Measurements from ENCODE around the gene GDPD4. TPM values are rescaled to one million over a fixed set of nuclear protein-coding genes. Genes with fewer than 3 reads are reported as not detected.

The GDPD4 gene
- total RNA-seq, 4 donors from 2014 or later: not detected

- H3K36me3 ChIP-seq: no peaks in the 10 kb centered on the region
- 92% methylated on average over 7 of the region's 11 CpGs for WGBS
- H3K4me3 ChIP-seq: no peak overlapping the region
- no peak overlapping the region for H3K27ac ChIP-seq (replicated peaks in 1 of 4)
- H3K4me1 ChIP-seq: no peaks in the 10 kb centered on the region
- H3K27me3 ChIP-seq: no peaks in the 10 kb centered on the region
- no peaks in the 10 kb centered on the region for H3K9me3 ChIP-seq
- intact Hi-C loops (cut with DNase I): no loop called here
- no peak for DNase-seq (ENCODE audit: extremely low spot score)
- TF ChIP-seq POLR2AphosphoS5 (IDR thresholded peaks at IDR 0.05): no peak
- no peak for TF ChIP-seq POLR2A (IDR thresholded peaks at IDR 0.05; ENCODE audit: low read depth)
- TF ChIP-seq EP300 (IDR thresholded peaks at IDR 0.05): no peak
- no peak for TF ChIP-seq CTCF (IDR thresholded peaks at IDR 0.05)
These were observed 121.1 kb downstream of the GDPD4 start for GRCh38 chr11:77180346-77180745.

GRCh38 chr11:77179681-77180080 is 121.8 kb downstream of the GDPD4 start:
- 100% methylated on average over 2 of the region's 19 CpGs for WGBS
- no peak for TF ChIP-seq CTCF (IDR thresholded peaks at IDR 0.05)
- TF ChIP-seq POLR2AphosphoS5 (IDR thresholded peaks at IDR 0.05): no peak
- no peak for TF ChIP-seq POLR2A (IDR thresholded peaks at IDR 0.05; ENCODE audit: low read depth)
- no peak for TF ChIP-seq EP300 (IDR thresholded peaks at IDR 0.05)
- Histone ChIP-seq H3K9me3 (no peaks in the 10 kb centered on the region), H3K36me3 (no peaks in the 10 kb centered on the region), H3K27ac (replicated peaks in 1 of 4) (no peak overlapping the region), H3K4me3 (no peak overlapping the region), H3K27me3 (no peaks in the 10 kb centered on the region), H3K4me1 (no peaks in the 10 kb centered on the region)
- no peak for DNase-seq (ENCODE audit: extremely low spot score)
- intact Hi-C loops (cut with DNase I): no loop called here

- Histone ChIP-seq H3K9me3 (no peaks in the 10 kb centered on the region), H3K4me1 (no peaks in the 10 kb centered on the region), H3K4me3 (no peak overlapping the region), H3K27me3 (no peaks in the 10 kb centered on the region), H3K27ac (replicated peaks in 1 of 4) (no peak overlapping the region), H3K36me3 (no peaks in the 10 kb centered on the region)
- WGBS: 92% methylated on average over 2 of the region's 5 CpGs
- TF ChIP-seq EP300 (IDR thresholded peaks at IDR 0.05): no peak
- TF ChIP-seq CTCF (IDR thresholded peaks at IDR 0.05): no peak
- no peak for TF ChIP-seq POLR2A (IDR thresholded peaks at IDR 0.05; ENCODE audit: low read depth)
- TF ChIP-seq POLR2AphosphoS5 (IDR thresholded peaks at IDR 0.05): no peak
- no peak for DNase-seq (ENCODE audit: extremely low spot score)
- intact Hi-C loops (cut with DNase I): no loop called here
These were observed 122.4 kb downstream of the GDPD4 start for GRCh38 chr11:77179048-77179447.

- no peak for TF ChIP-seq POLR2AphosphoS5 (IDR thresholded peaks at IDR 0.05)
- no peak for TF ChIP-seq EP300 (IDR thresholded peaks at IDR 0.05)
- TF ChIP-seq CTCF (IDR thresholded peaks at IDR 0.05): no peak
- Histone ChIP-seq H3K27ac (replicated peaks in 1 of 4) (no peak overlapping the region), H3K27me3 (no peaks in the 10 kb centered on the region), H3K9me3 (no peaks in the 10 kb centered on the region), H3K4me1 (no peaks in the 10 kb centered on the region), H3K36me3 (no peaks in the 10 kb centered on the region), H3K4me3 (no peak overlapping the region)
- intact Hi-C loops (cut with DNase I): no loop called here
- DNase-seq (ENCODE audit: extremely low spot score): no peak
- WGBS: 91% methylated on average over 4 of the region's 4 CpGs
These were observed 123.3 kb downstream of the GDPD4 start for GRCh38 chr11:77178150-77178549.

- TF ChIP-seq EP300 (IDR thresholded peaks at IDR 0.05) (no peak), CTCF (IDR thresholded peaks at IDR 0.05) (no peak), POLR2A (IDR thresholded peaks at IDR 0.05; ENCODE audit: low read depth) (no peak), POLR2AphosphoS5 (IDR thresholded peaks at IDR 0.05) (no peak)
- peaks cover 0 to 7% (median 2%) of the 10 kb centered on the region in 4 donors for H3K4me1 ChIP-seq
- intact Hi-C loops (cut with DNase I): no loop called here
- no peak overlapping the region for H3K27ac ChIP-seq (replicated peaks in 1 of 4)
- H3K4me3 ChIP-seq: no peak overlapping the region
- no peaks in the 10 kb centered on the region for H3K9me3 ChIP-seq
- no peak for DNase-seq (ENCODE audit: extremely low spot score)
- H3K27me3 ChIP-seq: no peaks in the 10 kb centered on the region
- 87% methylated on average over 8 of the region's 9 CpGs for WGBS
- H3K36me3 ChIP-seq: no peaks in the 10 kb centered on the region
These were observed 124.5 kb downstream of the GDPD4 start for GRCh38 chr11:77176996-77177395.

Data from esophagus muscularis mucosa (tissue), 4 donors.